Measurements from ENCODE around the gene IQCK. TPM values are rescaled to one million over a fixed set of nuclear protein-coding genes. Genes with fewer than 3 reads are reported as not detected.

IQCK gene
- total RNA-seq, 1 donor from 2014 or later: not detected

GRCh38 chr16:19842426-19843157 is 124.5 kb downstream of the IQCK start:
- TF ChIP-seq CTCF (IDR thresholded peaks at IDR 0.05): no peak
- Histone ChIP-seq H3K27me3 (no peaks in the 10 kb centered on the region), H3K27ac (no peak overlapping the region), H3K4me3 (no peak overlapping the region), H3K4me1 (no peaks in the 10 kb centered on the region), H3K36me3 (no peaks in the 10 kb centered on the region), H3K9me3 (no peaks in the 10 kb centered on the region)
- intact Hi-C loops (cut with DNase I): no loop called here
- no peak for DNase-seq (ENCODE audit: low spot score in 2 of 2)

GRCh38 chr16:19843371-19843770 is 125.3 kb downstream of the IQCK start:
- Histone ChIP-seq H3K4me1 (no peaks in the 10 kb centered on the region), H3K27me3 (no peaks in the 10 kb centered on the region), H3K27ac (no peak overlapping the region), H3K36me3 (no peaks in the 10 kb centered on the region), H3K4me3 (no peak overlapping the region), H3K9me3 (no peaks in the 10 kb centered on the region)
- intact Hi-C loops (cut with DNase I): no loop called here
- TF ChIP-seq CTCF (IDR thresholded peaks at IDR 0.05): no peak
- DNase-seq (ENCODE audit: low spot score in 2 of 2): no peak

GRCh38 chr16:19844945-19845641 is 127.0 kb downstream of the IQCK start:
- intact Hi-C loops (cut with DNase I): no loop called here
- Histone ChIP-seq H3K27me3 (no peaks in the 10 kb centered on the region), H3K4me3 (no peak overlapping the region), H3K4me1 (no peaks in the 10 kb centered on the region), H3K27ac (no peak overlapping the region), H3K9me3 (no peaks in the 10 kb centered on the region), H3K36me3 (no peaks in the 10 kb centered on the region)
- DNase-seq (ENCODE audit: low spot score in 2 of 2): no peak
- no peak for TF ChIP-seq CTCF (IDR thresholded peaks at IDR 0.05)

GRCh38 chr16:19846436-19846835 is 128.4 kb downstream of the IQCK start:
- H3K4me1 ChIP-seq: no peaks in the 10 kb centered on the region
- no peak overlapping the region for H3K27ac ChIP-seq
- intact Hi-C loops (cut with DNase I): no loop called here

DNA sequence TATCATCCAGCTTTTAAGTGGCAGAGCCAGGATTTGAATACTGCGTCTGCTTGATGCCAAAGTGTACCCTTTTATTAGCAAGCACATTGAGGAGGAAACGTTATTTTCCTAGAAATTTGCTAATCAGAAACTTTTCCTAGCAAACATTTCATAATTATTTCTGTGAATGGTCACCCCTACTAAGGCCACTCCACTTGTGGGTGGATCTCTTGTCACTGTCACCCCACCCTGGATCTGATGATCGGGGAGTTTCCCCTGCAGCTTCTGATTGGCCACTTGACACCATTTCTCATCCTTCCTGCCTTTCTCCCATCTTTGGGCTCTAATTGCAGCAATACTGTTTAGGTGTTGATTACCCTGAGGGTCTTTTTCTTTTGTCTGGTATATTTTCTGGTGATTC is 130.7 kb downstream of the IQCK start:
- no peaks in the 10 kb centered on the region for H3K4me1 ChIP-seq
- TF ChIP-seq CTCF (IDR thresholded peaks at IDR 0.05): no peak
- no peak overlapping the region for H3K27ac ChIP-seq
- no peak for DNase-seq (ENCODE audit: low spot score in 2 of 2)
- H3K4me3 ChIP-seq: no peak overlapping the region
- H3K9me3 ChIP-seq: no peaks in the 10 kb centered on the region
- intact Hi-C loops (cut with DNase I): no loop called here
- H3K27me3 ChIP-seq: no peaks in the 10 kb centered on the region
- H3K36me3 ChIP-seq: no peaks in the 10 kb centered on the region

More at GRCh38 chr16:19846436-19846835, 128.4 kb downstream of the IQCK start:
- H3K27me3 ChIP-seq: no peaks in the 10 kb centered on the region
- no peak for DNase-seq (ENCODE audit: low spot score in 2 of 2)
- TF ChIP-seq CTCF (IDR thresholded peaks at IDR 0.05): no peak
- no peaks in the 10 kb centered on the region for H3K9me3 ChIP-seq
- H3K36me3 ChIP-seq: no peaks in the 10 kb centered on the region
- H3K4me3 ChIP-seq: no peak overlapping the region
